Upper lobe of left lung (tissue), 4 donors: ENCODE data around the gene RASGRF1.

Experiments
- CTCF ChIP-seq, 6 experiments: fragments of 450-650 bp in 4 of 6; fragments of 200-600 bp in 2 of 6; sonication (generic) in 2 of 6; IDR thresholded peaks; one replicate each; pipeline ENCODE4 v1.5.1; 2016 to 2019; ENCODE audit warnings: antibody characterized with exemption in 6 of 6
- EP300 ChIP-seq, 4 donors: sonication (generic); formaldehyde crosslinking; IDR thresholded peaks; one replicate each; pipeline ENCODE4 v1.5.1; 2017; ENCODE audit warnings: antibody characterized with exemption in 4 of 4, control low read depth in 2 of 4
- POLR2A ChIP-seq, 4 donors: fragments of 450-650 bp; IDR thresholded peaks; one replicate each; pipeline ENCODE4 v1.5.1; 2016 to 2017; ENCODE audit warnings: antibody characterized with exemption in 4 of 4, mild to moderate bottlenecking in 2 of 4

- TF ChIP-seq CTCF (IDR thresholded peaks at IDR 0.05) (no peak), POLR2A (IDR thresholded peaks at IDR 0.05) (no peak), EP300 (IDR thresholded peaks at IDR 0.05) (no peak)
These were observed 100.3 kb downstream of the RASGRF1 start for GRCh38 chr15:78990278-78990677.
